ENCODE results near the gene IGF1R.
"Not testable (repeated sequence)": the region's sequence is repeated elsewhere in the genome, so short reads cannot be mapped to it uniquely, and the experiment has no call there.

IGF1R gene

GRCh38 chr15:98955961-98956723 lies 307.8 kb downstream of the IGF1R start:
- in situ Hi-C loops (cut with MboI; ENCODE audit: low pct_unique_long_range_greater_than_20kb, low sequenced_read_pairs): no loop called here
- DNase-seq: no peak

GRCh38 chr15:98956796-98957553 lies 308.6 kb downstream of the IGF1R start:
- no peak for DNase-seq
- in situ Hi-C loops (cut with MboI; ENCODE audit: low pct_unique_long_range_greater_than_20kb, low sequenced_read_pairs): no loop called here

GRCh38 chr15:98957655-98958054 lies 309.3 kb downstream of the IGF1R start:
- DNase-seq: no peak
- in situ Hi-C loops (cut with MboI; ENCODE audit: low pct_unique_long_range_greater_than_20kb, low sequenced_read_pairs): no loop called here

GRCh38 chr15:98958076-98958475 lies 309.7 kb downstream of the IGF1R start:
- in situ Hi-C loops (cut with MboI; ENCODE audit: low pct_unique_long_range_greater_than_20kb, low sequenced_read_pairs): no loop called here
- DNase-seq: no peak

- DNase-seq: no peak
- in situ Hi-C loops (cut with MboI; ENCODE audit: low pct_unique_long_range_greater_than_20kb, low sequenced_read_pairs): no loop called here
Measured at GRCh38 chr15:98958918-98959639, 310.7 kb downstream of the IGF1R start.

GRCh38 chr15:98959640-98960007 lies 311.3 kb downstream of the IGF1R start:
- in situ Hi-C loops (cut with MboI; ENCODE audit: low pct_unique_long_range_greater_than_20kb, low sequenced_read_pairs): no loop called here
- DNase-seq: no peak

GRCh38 chr15:98960555-98961050 lies 312.3 kb downstream of the IGF1R start:
- no peak for DNase-seq
- in situ Hi-C loops (cut with MboI; ENCODE audit: low pct_unique_long_range_greater_than_20kb, low sequenced_read_pairs): no loop called here

GRCh38 chr15:98963444-98963843 lies 315.1 kb downstream of the IGF1R start:
- no peak for DNase-seq
- in situ Hi-C loops (cut with MboI; ENCODE audit: low pct_unique_long_range_greater_than_20kb, low sequenced_read_pairs): no loop called here

GRCh38 chr15:98964466-98965133 lies 316.3 kb downstream of the IGF1R start:
- in situ Hi-C loops (cut with MboI; ENCODE audit: low pct_unique_long_range_greater_than_20kb, low sequenced_read_pairs): no loop called here

GRCh38 chr15:98965134-98965491 lies 316.8 kb downstream of the IGF1R start:
- in situ Hi-C loops (cut with MboI; ENCODE audit: low pct_unique_long_range_greater_than_20kb, low sequenced_read_pairs); DNase-seq: not testable (repeated sequence)

More at GRCh38 chr15:98964466-98965133, 316.3 kb downstream of the IGF1R start:
- no peak for DNase-seq

- in situ Hi-C loops (cut with MboI; ENCODE audit: low pct_unique_long_range_greater_than_20kb, low sequenced_read_pairs): no loop called here
Measured at GRCh38 chr15:98965597-98965996, 317.3 kb downstream of the IGF1R start.

GRCh38 chr15:98966091-98966787 lies 317.9 kb downstream of the IGF1R start:
- in situ Hi-C loops (cut with MboI; ENCODE audit: low pct_unique_long_range_greater_than_20kb, low sequenced_read_pairs): no loop called here
- no peak for DNase-seq

More at GRCh38 chr15:98965597-98965996, 317.3 kb downstream of the IGF1R start:
- no peak for DNase-seq

- in situ Hi-C loops (cut with MboI; ENCODE audit: low pct_unique_long_range_greater_than_20kb, low sequenced_read_pairs): no loop called here
- DNase-seq: no peak
Measured at GRCh38 chr15:98967096-98967495, 318.8 kb downstream of the IGF1R start.

GRCh38 chr15:98967916-98968315 lies 319.6 kb downstream of the IGF1R start:
- DNase-seq: no peak
- in situ Hi-C loops (cut with MboI; ENCODE audit: low pct_unique_long_range_greater_than_20kb, low sequenced_read_pairs): no loop called here

- in situ Hi-C loops (cut with MboI; ENCODE audit: low pct_unique_long_range_greater_than_20kb, low sequenced_read_pairs): no loop called here
- no peak for DNase-seq
Measured at GRCh38 chr15:98968576-98968975, 320.2 kb downstream of the IGF1R start.

- in situ Hi-C loops (cut with MboI; ENCODE audit: low pct_unique_long_range_greater_than_20kb, low sequenced_read_pairs): no loop called here
- no peak for DNase-seq
Measured at GRCh38 chr15:98969126-98969735, 320.9 kb downstream of the IGF1R start.

GRCh38 chr15:98970799-98971198 lies 322.5 kb downstream of the IGF1R start:
- in situ Hi-C loops (cut with MboI; ENCODE audit: low pct_unique_long_range_greater_than_20kb, low sequenced_read_pairs): no loop called here
- DNase-seq: no peak

GRCh38 chr15:98976500-98976899 lies 328.2 kb downstream of the IGF1R start:
- DNase-seq: no peak
- in situ Hi-C loops (cut with MboI; ENCODE audit: low pct_unique_long_range_greater_than_20kb, low sequenced_read_pairs): no loop called here
